Measurements from ENCODE around the gene SETD3.
A peak's percentile ranks its signal among the peaks of the same experiment; 100 is the strongest.

DNA sequence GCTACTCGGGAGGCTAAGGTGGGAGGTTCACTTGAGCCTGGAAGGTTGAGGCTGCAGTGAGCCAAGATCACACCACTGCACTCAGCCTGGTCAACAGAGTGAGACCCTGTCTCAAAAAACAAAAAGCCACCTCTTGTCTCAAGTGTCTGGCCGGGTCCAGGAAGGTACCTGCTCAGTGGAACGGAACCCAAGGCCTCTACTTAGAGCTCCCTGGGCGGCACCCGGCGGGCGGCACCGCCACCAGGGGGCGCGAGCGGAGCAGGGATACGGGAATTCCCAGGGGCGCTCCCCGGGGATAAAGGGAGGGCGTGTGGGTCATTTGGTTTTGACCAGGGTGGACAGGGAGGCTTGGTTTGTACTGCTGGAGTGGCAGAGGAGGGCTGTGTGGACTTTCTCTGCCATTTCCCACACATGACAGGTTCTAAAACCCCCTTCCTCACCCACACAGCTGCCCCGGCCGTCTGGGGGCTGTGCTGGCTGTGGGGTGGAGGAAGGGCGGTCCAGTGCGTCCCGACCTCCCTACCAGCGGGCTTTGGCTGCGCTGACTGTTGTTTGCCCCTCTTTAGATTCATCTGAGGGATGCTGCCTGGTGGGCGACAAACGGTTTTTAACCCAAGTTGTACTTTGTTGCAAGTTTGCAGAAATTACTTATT, 91.4 kb downstream of the SETD3 start:
- TF ChIP-seq POLR2A (IDR thresholded peaks at IDR 0.05): no peak
- peak in 2 of 3 donors; percentile 17 to 38 for TF ChIP-seq CTCF (IDR thresholded peaks at IDR 0.05)

All from ovary (tissue), 3 donors.